Loucy (cell line): ENCODE data around the gene TOMM6.

Source experiments
- H2AFZ ChIP-seq: fragments of 200-600 bp; sonication (generic); 2 replicates; pipeline ENCODE4 v1.6.0; 2016; ENCODE audit warnings: antibody characterized with exemption, mild to moderate bottlenecking, low read length, moderate library complexity
- H3F3A ChIP-seq: fragments of 200-600 bp; 2 replicates; pipeline ENCODE4 v1.6.0; 2016; ENCODE audit warnings: antibody characterized with exemption, low read depth, mild to moderate bottlenecking
- H3K27me3 ChIP-seq: fragments of 200-600 bp; sonication (generic); 2 replicates; pipeline ENCODE4 v1.6.1; 2014; ENCODE audit warnings: low read length, mild to moderate bottlenecking; ENCODE audit not compliant: insufficient read depth, poor library complexity, severe bottlenecking
- H3K36me3 ChIP-seq: fragments of 200-600 bp; sonication (generic); 2 replicates; pipeline ENCODE4 v1.6.1; 2016; ENCODE audit warnings: low read length; ENCODE audit not compliant: insufficient read depth
- H3K4me1 ChIP-seq: fragments of 200-600 bp; sonication (generic); 2 replicates; pipeline ENCODE4 v1.5.1; 2014; ENCODE audit warnings: low read length, mild to moderate bottlenecking; ENCODE audit not compliant: insufficient read depth, poor library complexity, severe bottlenecking
- H3K4me2 ChIP-seq: fragments of 200-600 bp; sonication (generic); 2 replicates; pipeline ENCODE4 v1.6.0; 2014; ENCODE audit warnings: antibody characterized with exemption, low read length, low read depth, mild to moderate bottlenecking; ENCODE audit not compliant: poor library complexity, severe bottlenecking
- H3K4me3 ChIP-seq: fragments of 200-600 bp; sonication (generic); 2 replicates; pipeline ENCODE4 v1.5.1; 2014; ENCODE audit warnings: low read length, mild to moderate bottlenecking, mixed read lengths; ENCODE audit not compliant: poor library complexity, severe bottlenecking
- H3K79me2 ChIP-seq: fragments of 200-600 bp; sonication (generic); 2 replicates; pipeline ENCODE4 v1.6.1; 2014; ENCODE audit warnings: low read length; ENCODE audit not compliant: insufficient read depth
- H3K9ac ChIP-seq: fragments of 200-600 bp; sonication (generic); 2 replicates; pipeline ENCODE4 v1.6.0; 2014; ENCODE audit warnings: mild to moderate bottlenecking, low read depth, low read length, moderate library complexity; ENCODE audit not compliant: poor library complexity, severe bottlenecking
- H3K9me2 ChIP-seq: fragments of 200-600 bp; sonication (generic); replicated peaks from 2 replicates; pipeline ENCODE4 v1.6.1; 2016; ENCODE audit warnings: low read depth, low read length, mixed read lengths
- H3K9me3 ChIP-seq: fragments of 200-600 bp; sonication (generic); 2 replicates; pipeline ENCODE4 v1.6.1; 2014; ENCODE audit warnings: mild to moderate bottlenecking, antibody characterized with exemption, low read length, low read depth; ENCODE audit not compliant: insufficient read depth
- H4K20me1 ChIP-seq: fragments of 200-600 bp; sonication (generic); 2 replicates; pipeline ENCODE4 v1.6.0; 2014; ENCODE audit warnings: antibody characterized with exemption, low read length, mild to moderate bottlenecking; ENCODE audit not compliant: insufficient read depth, poor library complexity, severe bottlenecking
- CTCF ChIP-seq: fragments of 200-600 bp; sonication (generic); conservative IDR thresholded peaks from 2 replicates; pipeline ENCODE4 v1.5.1; 2014; ENCODE audit warnings: mild to moderate bottlenecking, antibody characterized with exemption, low read length
- EZH2phosphoT487 ChIP-seq: fragments of 200-600 bp; IDR thresholded peaks from 2 replicates; pipeline ENCODE4 v1.6.1; 2018; ENCODE audit warnings: antibody characterized with exemption, mild to moderate bottlenecking, moderate library complexity, borderline replicate concordance

TOMM6 gene

GRCh38 chr6:41826343-41827022 lies 39.0 kb downstream of the TOMM6 start:
- no peak overlapping the region for H3K4me2 ChIP-seq
- H2AFZ ChIP-seq: no peak overlapping the region
- H3K79me2 ChIP-seq: no peaks in the 10 kb centered on the region
- H3K27me3 ChIP-seq: no peaks in the 10 kb centered on the region
- no peaks in the 10 kb centered on the region for H4K20me1 ChIP-seq
- H3K4me1 ChIP-seq: no peaks in the 10 kb centered on the region
- no peaks in the 10 kb centered on the region for H3F3A ChIP-seq
- peaks cover 3% of the 10 kb centered on the region; the same call in 1 of the 2 replicates for H3K36me3 ChIP-seq
- no peak overlapping the region for H3K4me3 ChIP-seq
- no peak for TF ChIP-seq CTCF
- no peak for TF ChIP-seq EZH2phosphoT487
- no peaks in the 10 kb centered on the region for H3K9me2 ChIP-seq
- no peak overlapping the region for H3K9ac ChIP-seq
- H3K9me3 ChIP-seq: no peaks in the 10 kb centered on the region

- peaks cover 10% of the 10 kb centered on the region; the same call in 1 of the 2 replicates for H3K79me2 ChIP-seq
- no peak overlapping the region for H3K4me3 ChIP-seq
- H3K4me2 ChIP-seq: no peak overlapping the region
- no peak overlapping the region for H3K9ac ChIP-seq
- peaks cover 17% of the 10 kb centered on the region for H3K4me1 ChIP-seq
- H3F3A ChIP-seq: no peaks in the 10 kb centered on the region
- H4K20me1 ChIP-seq: no peaks in the 10 kb centered on the region
- no peaks in the 10 kb centered on the region for H3K36me3 ChIP-seq
- no peaks in the 10 kb centered on the region for H3K9me2 ChIP-seq
- no peak overlapping the region for H2AFZ ChIP-seq
- TF ChIP-seq CTCF: no peak
- no peak for TF ChIP-seq EZH2phosphoT487
- no peaks in the 10 kb centered on the region for H3K27me3 ChIP-seq
- no peaks in the 10 kb centered on the region for H3K9me3 ChIP-seq
These were observed 44.8 kb downstream of the TOMM6 start for GRCh38 chr6:41832263-41832662.

DNA sequence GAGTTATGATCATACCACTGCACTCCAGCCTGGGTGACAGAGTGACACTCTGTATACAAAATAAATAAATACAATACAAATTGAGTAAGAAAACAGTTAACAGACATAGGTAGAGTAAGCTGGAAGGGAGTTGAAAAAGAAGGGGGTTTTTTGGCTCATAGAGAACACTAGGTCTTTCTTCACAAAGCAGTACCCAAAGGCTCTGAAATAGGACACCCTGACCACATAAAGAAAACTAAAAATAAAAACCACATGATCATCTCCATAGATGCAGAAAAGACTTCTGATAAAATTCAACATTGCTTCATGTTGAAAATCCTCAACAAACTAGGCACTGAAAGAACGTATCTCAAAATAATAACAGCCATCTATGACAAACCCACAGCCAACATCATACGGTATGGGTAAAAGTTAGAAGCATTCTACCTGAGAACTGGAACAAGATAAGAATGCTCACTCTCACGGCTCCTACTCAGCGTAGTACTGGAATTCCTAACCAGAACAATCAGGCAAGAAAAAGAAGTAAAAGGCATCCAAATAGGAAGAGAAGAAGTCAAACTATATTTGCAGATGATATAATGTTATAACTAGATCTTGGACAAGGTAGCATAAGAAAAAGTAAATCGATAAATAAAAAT lies 48.6 kb downstream of the TOMM6 start:
- Histone ChIP-seq H4K20me1 (no peaks in the 10 kb centered on the region), H2AFZ (no peak overlapping the region), H3K9ac (peak overlapping the region; percentile 64), H3K27me3 (no peaks in the 10 kb centered on the region), H3K4me2 (peak overlapping the region; percentile 55), H3K9me2 (no peaks in the 10 kb centered on the region), H3F3A (no peaks in the 10 kb centered on the region; the same call in 1 of the 2 replicates), H3K9me3 (no peaks in the 10 kb centered on the region), H3K36me3 (no peaks in the 10 kb centered on the region), H3K4me3 (peak overlapping the region; percentile 27), H3K79me2 (peaks cover 21% of the 10 kb centered on the region; the same call in 1 of the 2 replicates), H3K4me1 (peaks cover 17% of the 10 kb centered on the region)
- TF ChIP-seq EZH2phosphoT487 (no peak), CTCF (no peak)
